DOHH2 (cell line): ENCODE data around the gene PYGO2.

ENCODE experiments used
- EZH2phosphoT487 ChIP-seq: fragments of 200-600 bp; sonication (generic); IDR thresholded peaks from 2 replicates; pipeline ENCODE4 v1.6.1; 2017; ENCODE audit warnings: borderline replicate concordance, mild to moderate bottlenecking, antibody characterized with exemption, low read length, moderate library complexity, mixed read lengths
- TF ChIP-seq, protein P1 (sequence below): fragments of 200-600 bp; sonication (generic); IDR thresholded peaks from one replicate; pipeline ENCODE4 v1.5.1; 2014; ENCODE audit warnings: antibody characterized with exemption, mild to moderate bottlenecking, low read depth, low read length; ENCODE audit not compliant: poor library complexity, severe bottlenecking

DNA sequence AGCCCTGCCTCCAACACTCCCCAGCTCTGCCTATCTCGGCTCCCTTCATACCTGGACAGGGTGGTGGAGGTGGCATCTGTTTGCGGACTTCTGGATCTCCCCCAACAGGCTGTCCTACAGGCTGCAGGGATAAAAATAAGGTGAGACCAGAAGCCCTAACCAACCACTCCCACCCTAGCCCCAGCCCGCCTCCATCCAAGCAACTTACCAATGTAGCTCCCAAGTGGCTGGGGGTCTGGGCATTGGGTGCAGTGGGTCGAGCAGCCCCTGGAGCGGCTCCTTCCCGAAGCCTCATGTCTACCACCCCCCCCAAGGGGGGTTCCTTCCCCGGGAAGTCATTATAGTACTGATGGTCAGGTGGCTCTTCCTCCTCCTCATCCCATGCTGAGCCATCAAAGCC lies 4.5 kb upstream of the PYGO2 start:
- TF ChIP-seq, protein P1, sequence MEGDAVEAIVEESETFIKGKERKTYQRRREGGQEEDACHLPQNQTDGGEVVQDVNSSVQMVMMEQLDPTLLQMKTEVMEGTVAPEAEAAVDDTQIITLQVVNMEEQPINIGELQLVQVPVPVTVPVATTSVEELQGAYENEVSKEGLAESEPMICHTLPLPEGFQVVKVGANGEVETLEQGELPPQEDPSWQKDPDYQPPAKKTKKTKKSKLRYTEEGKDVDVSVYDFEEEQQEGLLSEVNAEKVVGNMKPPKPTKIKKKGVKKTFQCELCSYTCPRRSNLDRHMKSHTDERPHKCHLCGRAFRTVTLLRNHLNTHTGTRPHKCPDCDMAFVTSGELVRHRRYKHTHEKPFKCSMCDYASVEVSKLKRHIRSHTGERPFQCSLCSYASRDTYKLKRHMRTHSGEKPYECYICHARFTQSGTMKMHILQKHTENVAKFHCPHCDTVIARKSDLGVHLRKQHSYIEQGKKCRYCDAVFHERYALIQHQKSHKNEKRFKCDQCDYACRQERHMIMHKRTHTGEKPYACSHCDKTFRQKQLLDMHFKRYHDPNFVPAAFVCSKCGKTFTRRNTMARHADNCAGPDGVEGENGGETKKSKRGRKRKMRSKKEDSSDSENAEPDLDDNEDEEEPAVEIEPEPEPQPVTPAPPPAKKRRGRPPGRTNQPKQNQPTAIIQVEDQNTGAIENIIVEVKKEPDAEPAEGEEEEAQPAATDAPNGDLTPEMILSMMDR = no peak
- TF ChIP-seq EZH2phosphoT487 = no peak
